Stimulated activated CD8-positive, alpha-beta memory T cell treated with anti-CD3 and anti-CD28 coated beads, Interleukin-7, amount 100 ng/mL, for 24 hours (primary cell): Measurements from ENCODE around the gene ZNF324.
A peak's percentile ranks its signal among the peaks of the same experiment; 100 is the strongest.
"Not testable (repeated sequence)": the region's sequence is repeated elsewhere in the genome, so short reads cannot be mapped to it uniquely, and the experiment has no call there.

ENCODE experiments used
- DNase-seq: peaks from one replicate; pipeline ENCODE4 v3.0.0-alpha.2; 2020; ENCODE audit warnings: low read depth

Gene ZNF324

DNA sequence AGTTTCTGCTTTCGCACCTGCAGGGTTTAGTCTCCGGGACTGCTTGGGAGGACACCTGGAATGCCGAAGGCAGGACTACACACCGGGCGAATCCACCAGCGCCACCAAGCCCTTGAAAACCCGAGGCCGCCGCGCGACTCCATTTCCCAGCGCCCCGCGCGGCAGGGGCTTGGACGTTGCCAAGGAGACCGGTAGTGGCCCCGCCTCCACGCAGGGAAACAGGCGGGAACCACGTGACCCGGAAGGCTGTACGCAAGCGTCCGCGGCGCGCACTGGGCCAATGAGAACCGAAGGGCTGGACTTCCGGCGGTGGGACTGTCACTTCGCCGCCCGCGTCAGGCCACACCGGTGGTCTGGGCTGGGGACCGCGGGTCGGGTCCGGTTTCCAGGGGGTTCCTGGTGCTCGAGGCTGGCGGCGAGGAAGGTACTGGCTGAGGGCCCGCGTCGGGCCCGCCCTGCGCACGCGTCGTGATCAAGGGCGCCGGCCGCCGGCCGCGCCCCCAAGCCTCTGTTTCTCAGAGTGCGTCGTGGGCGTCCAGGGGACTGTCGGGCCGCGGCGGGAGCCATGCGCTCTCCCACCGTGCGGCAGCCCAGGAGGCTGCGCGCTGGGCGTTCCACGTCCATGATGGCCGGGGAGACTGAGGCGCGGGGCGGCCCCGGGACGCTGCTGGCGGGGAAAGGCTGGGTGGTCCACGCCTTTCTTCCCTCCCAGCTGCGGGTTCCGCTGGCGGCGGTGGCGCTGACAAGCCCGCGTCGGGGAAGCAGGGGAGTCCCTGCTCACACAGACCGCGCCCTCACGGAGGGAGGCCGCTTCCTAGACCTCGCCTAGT, at the start of gene ZNF324:
Gene ZNF324, plus strand, starts transcription at position 321 of the 830 bp plus-strand sequence. CDS start 2,106 bp downstream, outside the sequence.
- DNase-seq, result peak; percentile 95

DNA sequence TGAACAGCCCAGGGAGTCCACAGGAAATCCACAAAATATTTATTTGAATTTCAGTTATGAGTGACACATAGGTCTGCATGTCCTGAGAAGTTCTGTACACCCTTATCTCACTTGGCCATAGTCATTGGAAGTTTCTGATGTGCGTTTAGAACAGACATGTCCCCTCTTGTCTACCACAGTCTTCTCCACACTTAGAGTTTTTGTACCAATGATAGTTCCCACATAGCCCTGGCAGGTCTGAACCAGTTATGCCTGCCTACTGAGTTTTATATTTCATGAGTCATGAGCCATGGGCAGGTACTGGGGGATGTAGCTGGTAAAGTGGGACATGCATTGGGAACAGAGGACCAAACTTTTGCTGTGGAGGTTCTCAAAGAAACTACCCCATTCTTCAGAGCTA, 38.3 kb upstream of the ZNF324 start:
- no peak for DNase-seq

DNA sequence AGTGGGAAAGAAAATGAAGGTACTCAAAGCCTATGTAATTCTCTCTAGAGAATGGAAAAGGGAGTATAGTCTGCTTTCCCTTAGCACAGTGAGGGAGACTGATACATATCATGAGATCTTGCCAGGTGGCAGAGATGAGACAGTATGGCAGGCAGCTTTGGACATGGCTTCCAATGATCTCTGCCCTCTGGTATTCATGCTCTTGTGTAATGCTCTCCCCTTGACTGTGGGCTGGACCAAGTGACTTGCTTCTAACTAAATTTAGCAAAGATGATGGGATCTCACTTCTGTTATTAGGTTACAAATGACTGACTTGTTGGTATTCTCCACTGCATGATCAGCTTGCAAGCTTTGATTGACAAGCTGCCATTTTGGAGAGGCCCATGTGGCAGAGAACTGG, 37.1 kb upstream of the ZNF324 start:
- no peak for DNase-seq

DNA sequence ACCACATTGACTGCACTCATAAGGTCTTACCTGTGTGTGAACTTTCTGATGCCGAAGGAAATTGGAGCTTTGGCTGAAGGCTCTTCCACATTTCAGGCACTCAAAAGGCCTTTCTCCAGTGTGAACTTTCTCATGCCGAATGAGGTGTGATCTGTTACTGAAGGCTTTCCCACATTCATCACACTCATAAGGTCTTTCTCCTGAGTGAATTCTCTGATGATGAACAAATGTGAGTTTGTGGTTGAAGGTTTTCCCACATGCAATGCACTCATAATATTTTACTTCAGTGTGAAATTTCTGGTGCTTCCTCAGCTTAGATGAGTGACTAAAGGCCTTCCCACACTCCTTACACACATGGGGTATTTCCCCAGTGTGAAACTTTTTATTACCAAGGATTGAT, 32.7 kb upstream of the ZNF324 start:
- DNase-seq, result no peak

DNA sequence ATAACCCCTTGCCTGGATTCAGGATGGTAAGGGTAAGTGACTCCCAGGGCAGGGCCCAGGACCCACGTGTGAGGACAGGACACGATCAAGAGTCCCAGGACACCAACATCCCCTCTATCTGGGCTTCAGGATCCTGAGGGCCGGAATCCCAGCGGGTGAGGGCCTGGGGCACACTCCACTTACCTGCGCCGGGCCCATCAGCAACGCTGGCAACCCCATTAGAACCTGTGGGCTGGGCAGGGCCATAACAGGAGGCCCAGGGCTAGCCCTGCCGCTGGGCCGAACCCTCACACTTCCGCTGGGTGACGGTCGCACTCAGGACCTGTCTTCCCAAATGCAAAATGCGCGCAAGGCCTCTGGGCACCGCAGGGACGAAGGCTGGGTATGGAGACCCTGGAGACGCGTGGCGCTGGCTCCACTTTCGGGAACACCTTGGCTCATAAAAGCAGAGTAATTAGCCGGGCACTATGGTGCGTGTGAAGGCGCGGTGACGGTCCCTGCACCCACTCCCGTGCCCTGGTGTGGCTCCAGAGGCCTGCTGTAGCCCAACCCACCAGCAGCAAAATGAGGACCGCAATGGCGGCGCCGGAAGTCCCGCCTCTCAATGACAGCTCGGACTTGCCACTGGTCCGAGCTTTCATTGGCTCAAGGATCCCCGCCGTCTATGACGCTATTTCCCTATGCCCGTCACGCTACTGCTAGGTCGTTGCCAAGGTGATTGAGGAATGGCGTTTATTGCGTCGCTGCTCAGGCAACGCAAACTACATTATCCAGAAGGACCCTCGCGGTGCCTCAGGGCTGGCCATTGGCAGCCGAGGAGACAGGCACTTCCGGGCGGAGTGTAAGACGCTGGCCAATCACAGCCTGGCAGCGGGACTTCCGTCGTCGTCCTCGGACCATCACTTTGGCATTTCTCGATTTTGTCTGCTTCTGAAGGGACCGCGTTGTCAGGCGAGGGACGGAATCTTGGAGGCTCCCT, 27.0 kb upstream of the ZNF324 start, which contains the start of gene ZNF132:
Gene ZNF132, minus strand, starts transcription at position 578 of the 979 bp plus-strand sequence. Its CDS starts 332 bp downstream, at position 246.
- peak; percentile 84 for DNase-seq

DNA sequence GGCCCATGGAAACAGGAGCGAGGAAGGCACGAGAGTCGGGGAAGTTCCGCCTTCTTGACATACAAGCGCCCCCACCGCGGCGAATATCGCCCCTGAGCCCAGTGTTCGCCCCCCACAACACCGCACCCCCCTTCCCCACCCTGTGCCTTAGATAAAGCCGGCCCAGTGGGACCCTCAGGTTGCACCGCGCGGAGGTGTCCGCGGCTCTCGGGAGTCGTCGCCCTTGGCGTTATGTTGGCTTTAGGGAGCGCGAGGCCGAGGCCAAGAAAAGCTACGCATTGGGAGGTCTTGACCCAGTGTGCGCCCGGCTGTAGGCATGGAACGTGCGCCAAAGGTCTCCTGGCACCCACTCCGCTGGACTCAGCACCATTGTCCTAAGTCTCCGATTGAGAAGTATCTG, 26.3 kb upstream of the ZNF324 start:
- DNase-seq, result no peak

DNA sequence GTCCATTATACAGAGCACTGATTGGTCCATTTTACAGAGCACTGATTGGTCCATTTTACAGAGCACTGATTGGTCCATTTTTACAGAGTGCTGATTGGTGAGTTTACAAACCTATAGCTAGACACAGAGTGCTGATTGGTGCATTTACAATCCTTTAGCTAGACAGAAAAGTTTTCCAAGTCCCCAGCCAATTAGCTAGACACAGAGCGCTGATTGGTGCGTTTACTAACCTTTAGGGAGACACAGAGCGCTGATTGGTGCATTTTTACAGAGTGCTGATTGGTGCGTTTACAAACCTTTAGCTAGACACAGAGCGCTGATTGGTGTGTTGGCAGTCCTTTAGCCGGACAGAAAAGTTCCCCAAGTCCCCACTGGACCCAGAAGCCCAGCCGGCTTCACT, 23.9 kb upstream of the ZNF324 start:
- DNase-seq, result not testable (repeated sequence)

DNA sequence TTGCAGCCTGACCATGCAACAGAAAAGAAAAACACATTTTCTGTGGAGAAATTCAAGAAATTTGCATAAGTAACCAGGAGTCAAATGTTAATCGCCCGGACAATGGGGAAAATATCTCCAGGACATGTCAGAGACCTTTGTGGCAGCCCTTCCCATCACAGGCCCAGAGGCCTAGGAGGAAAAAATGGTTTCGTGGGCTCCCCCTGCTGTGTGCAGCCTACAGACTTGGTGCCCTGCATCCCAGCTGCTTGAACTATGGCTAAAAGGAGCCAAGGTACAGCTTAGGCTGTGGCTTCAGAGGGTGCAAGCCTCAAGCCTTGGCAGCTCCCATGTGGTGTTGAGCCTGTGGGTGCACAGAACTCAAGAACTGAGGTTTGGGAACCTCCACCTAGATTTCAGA, 18.0 kb upstream of the ZNF324 start:
- not testable (repeated sequence) for DNase-seq

DNA sequence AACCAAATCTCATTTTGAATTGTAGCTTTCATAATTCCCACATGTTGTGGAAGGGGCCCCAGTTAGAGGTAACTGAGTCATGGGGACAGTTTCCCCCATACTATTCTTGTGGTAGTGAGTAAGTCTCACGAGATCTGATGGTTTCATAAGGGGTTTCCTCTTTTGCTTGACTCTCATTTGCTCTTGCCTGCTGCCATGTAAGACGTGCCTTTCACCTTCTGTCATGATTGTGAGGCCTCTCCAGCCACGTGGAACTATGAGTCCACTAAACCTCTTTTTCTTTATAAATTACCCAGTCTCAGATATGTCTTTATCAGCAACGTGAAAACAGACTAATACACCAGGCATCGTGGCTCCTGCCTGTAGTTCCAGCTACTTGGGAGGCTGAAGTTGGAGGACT, 16.9 kb upstream of the ZNF324 start:
- DNase-seq, result not testable (repeated sequence)

DNA sequence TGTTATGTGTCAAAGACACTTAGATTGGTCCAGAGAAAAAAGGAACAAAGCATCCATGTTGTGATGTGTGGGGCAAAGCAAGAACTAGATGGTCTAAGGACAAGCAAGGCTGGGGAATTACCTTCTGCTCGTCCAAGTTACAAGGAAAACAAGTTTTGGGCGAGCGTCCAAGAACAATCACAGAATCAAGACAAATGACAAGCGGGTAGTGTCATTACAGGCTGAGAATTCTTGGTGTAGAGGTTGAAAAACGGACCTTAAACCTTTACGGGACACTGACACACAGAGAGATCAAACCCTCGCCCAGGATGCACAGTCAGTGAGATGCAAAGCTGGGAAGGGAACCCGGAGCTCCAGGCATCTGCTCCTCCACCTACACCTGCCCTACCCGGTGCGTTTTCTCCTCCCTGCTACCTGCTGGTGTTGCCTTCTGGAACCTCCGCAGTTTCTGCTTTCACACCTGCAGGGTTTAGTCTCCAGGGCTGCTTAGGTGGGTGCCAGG, 16.0 kb upstream of the ZNF324 start:
- DNase-seq, result no peak

DNA sequence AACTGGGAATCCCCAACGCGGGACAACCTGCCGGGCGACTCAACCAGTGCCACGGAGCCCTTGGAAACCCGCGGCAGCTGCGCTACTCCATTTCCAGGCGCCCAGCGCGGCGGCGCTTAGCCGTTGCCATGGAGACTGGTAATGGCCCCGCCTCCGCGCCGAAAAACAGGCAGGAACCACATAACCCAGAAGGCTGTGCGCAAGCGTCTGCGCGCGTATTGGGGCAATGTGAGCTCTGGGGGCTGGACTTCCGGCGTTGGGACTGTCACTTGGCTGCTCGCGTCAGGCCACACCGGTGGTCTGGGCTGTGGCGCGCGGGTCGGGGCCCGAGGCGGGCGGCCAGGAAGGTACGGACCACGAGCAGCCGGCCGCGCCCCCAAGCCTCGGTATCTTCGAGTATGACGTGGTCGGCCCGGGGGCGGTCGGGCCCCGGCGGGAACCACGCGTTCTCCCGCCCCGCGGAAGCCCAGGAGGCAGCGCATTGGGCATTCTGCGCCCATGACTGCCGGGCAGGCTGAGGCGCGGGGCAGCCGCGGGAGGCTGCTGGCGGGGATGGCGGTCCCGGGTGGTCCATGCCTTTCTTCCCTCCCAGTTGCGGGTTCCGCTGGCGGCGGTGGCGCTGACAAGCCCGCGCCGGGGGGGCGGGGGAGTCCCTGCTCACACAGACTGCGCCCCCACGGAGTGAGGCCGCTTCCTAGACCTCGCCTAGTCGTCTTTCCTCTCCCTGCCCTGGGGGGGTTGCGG, 15.3 kb upstream of the ZNF324 start, which contains the start of gene ZNF324B:
Gene ZNF324B, plus strand, starts transcription at position 265 of the 744 bp plus-strand sequence. CDS start 2,080 bp downstream, outside the sequence.
- peak; percentile 93 for DNase-seq

DNA sequence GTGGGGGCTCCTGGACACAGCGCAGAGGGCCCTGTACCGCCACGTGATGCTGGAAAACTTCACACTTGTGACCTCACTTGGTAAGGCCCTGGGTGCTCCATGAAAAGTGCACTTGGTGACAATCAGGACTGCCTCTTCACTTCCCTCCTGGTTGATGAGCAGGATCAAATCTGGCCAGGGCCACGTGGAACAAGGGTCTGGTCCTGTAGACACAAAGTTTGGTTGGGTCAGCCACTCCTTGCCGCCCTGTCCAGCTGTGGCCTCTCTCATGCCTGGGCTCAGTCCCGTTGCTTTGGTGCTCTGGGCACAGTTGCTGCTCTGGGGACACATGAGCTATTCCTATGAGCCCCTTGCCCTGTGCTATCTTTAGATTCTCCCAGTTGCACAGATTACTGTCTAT, 13.1 kb upstream of the ZNF324 start:
- DNase-seq, result no peak

DNA sequence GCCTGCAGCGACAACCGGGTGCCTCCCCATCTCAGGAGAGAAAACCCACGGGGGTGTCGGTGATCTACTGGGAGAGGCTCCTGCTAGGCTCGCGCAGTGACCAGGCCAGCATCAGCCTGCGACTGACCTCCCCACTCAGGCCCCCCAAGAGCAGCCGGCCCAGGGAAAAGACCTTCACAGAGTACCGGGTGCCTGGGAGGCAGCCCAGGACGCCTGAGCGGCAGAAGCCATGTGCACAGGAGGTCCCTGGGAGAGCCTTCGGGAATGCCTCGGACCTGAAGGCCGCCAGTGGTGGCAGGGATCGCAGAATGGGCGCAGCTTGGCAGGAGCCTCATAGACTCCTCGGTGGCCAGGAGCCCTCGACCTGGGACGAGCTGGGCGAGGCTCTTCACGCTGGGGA, 11.6 kb upstream of the ZNF324 start:
- no peak for DNase-seq

DNA sequence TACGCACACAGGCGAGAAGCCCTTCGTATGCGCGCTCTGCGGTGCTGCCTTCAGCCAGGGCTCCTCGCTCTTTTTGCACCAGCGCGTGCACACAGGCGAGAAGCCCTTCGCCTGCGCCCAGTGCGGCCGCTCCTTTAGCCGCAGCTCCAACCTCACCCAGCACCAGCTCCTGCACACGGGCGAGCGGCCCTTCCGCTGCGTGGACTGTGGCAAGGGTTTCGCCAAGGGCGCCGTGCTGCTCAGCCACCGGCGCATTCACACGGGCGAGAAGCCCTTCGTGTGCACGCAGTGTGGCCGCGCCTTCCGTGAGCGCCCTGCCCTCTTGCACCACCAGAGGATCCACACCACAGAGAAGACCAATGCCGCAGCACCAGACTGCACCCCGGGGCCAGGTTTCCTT, 10.8 kb upstream of the ZNF324 start:
- DNase-seq, result no peak

DNA sequence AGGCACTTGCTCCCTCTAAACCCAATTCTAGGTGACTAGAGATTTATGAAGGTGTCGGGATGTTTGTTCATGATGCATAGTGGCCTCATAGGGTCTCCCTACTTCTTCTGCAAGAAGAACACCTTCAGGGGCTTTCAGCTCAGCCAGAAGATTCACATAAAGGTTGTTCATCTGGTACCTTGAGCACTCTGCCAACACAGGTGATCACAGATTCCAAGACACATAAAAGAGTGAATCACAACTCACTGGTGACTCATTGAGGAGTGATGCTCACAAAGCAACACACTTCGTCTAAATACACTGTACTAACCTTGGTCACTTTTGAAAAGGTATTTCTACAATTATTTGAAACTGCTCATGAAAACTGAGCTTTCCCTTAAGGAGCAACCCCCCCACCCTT, 6.8 kb upstream of the ZNF324 start:
- DNase-seq, result no peak

DNA sequence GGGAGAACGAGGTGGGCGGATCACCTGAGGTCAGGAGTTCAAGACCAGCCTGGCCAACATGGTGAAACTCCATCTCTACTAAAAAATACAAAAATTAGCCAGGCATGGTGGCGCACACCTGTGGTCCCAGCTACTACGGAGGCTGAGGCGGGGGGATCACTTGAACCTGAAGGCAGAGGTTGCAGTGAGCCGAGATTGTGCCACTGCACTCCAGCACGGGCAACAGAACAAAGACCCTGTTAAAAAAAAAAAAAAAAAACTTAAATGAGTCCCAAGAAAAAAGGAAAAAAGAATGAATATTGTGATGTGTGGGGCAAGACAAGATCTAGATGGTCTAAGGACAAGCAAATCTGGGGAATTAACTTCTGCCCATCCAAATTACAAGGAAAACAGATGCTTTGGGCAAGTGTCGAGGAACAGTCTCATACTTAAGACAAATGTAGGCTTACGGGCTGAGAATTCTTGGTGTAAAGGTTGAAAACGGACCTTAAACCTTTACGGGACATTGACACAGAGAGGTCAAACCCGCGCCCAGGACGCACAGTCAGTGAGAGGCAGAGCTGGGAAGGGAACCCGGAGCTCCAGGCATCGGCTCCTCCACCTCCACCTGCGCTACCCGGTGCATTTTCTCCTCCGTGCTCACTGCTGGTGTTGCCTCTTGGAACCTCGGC, 656 bp upstream of the ZNF324 start:
- DNase-seq, result no peak

DNA sequence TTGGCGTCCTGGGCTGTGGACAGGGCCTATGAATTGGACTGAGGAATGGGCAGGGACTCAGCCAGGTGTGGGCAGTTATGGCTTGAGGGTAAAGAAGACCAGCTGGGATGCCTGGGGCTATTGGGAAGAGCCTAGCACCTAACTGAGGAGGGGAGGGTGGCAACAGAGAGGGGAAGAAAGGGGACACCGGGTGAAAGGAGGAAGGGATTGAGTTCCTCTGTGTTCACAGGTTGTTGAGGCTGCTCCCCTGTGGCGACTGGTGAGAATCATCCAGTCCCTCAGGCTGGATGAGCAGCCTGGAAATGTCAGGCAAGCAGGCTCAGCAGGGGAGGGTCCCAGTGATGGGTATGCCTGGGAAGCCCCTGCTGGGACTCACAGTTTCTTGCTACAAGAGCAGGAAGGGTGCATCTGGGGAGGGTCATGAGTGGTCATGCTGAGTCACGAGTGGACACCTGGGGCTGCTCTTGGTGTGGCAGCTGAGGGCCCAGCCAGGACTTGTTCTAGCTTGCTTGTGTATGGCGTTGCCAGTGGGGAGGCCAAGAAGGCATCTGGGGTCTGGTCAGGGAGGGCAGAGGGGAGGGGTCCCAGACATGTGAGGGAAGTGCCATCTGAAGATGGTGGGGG, 1.4 kb downstream of the ZNF324 start:
- no peak for DNase-seq

DNA sequence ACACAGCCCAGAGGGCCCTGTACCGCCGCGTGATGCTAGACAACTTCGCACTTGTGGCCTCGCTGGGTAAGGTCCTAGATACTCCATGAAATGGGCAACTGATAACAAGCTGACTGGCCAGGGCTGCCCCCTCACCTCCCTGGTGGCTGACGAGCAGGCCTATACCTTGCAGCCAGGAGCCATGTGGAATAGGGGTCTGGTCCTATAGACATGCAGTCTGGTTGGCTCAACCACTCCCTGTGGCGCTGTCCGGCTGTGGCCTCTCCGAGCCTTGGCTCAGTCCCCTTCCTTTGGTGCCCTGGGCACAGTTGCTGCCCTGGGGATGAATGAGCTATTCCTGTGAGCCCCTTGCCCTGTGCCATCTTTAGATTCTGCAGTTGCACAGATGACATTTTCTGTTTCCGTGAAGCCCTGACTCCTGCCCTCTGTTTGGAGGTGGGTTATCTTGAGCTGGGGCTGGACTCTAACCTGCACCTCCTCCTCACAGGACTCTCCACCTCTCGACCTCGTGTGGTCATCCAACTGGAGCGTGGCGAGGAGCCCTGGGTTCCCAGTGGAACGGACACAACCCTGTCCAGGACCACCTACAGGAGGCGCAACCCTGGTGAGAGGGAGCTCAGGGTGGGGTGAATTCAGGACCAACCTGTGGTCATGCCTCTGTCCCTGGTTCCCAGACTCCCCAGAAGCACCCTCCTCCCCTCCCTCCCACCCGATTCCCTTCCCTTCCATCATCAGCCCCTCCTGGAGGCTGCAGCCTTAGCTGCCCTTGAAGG, 2.5 kb downstream of the ZNF324 start:
- DNase-seq, result no peak

DNA sequence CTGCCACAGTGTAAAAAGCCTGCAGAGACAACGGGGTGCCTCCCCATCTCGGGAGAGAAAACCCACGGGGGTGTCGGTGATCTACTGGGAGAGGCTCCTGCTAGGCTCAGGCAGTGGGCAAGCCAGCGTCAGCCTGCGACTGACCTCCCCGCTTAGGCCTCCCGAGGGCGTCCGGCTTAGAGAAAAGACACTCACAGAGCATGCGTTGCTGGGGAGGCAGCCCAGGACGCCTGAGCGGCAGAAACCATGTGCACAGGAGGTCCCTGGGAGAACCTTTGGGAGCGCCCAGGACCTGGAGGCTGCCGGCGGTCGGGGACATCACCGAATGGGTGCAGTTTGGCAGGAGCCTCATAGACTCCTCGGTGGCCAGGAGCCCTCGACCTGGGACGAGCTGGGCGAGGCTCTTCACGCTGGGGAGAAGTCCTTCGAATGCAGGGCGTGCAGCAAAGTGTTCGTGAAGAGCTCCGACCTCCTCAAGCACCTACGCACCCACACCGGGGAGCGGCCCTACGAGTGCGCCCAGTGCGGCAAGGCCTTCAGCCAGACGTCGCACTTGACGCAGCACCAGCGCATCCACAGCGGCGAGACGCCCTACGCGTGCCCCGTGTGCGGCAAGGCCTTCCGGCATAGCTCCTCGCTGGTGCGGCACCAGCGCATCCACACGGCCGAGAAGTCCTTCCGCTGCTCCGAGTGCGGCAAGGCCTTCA, 4.1 kb downstream of the ZNF324 start:
- DNase-seq, result not testable (repeated sequence)
